Mucosa of descending colon (tissue), 3 donors: Measurements from ENCODE around the gene PFDN1. TPM values are rescaled to one million over a fixed set of nuclear protein-coding genes. Genes with fewer than 3 reads are reported as not detected.
A peak's percentile ranks its signal among the peaks of the same experiment; 100 is the strongest.
"Not testable (repeated sequence)": the region's sequence is repeated elsewhere in the genome, so short reads cannot be mapped to it uniquely, and the experiment has no call there.

Source experiments
- ATAC-seq: fragments of 200-7000 bp; cut with Tn5 transposase; one replicate; pipeline ENCODE4 v1.9.1; 2020; ENCODE audit warnings: mild to moderate bottlenecking, moderate library complexity
- DNase-seq, 3 donors: peaks; one replicate each; pipeline ENCODE4 v3.0.0-alpha.2; 2020
- H3K36me3 ChIP-seq: fragments of 200-600 bp; one replicate; pipeline ENCODE4 v1.8.0; 2021; ENCODE audit warnings: low read depth, mild to moderate bottlenecking
- H3K4me1 ChIP-seq: fragments of 200-600 bp; one replicate; pipeline ENCODE4 v1.8.0; 2021; ENCODE audit warnings: low read depth, mild to moderate bottlenecking
- H3K4me3 ChIP-seq: fragments of 200-600 bp; one replicate; pipeline ENCODE4 v1.8.0; 2021; ENCODE audit warnings: mild to moderate bottlenecking
- H3K9me3 ChIP-seq: fragments of 200-600 bp; one replicate; pipeline ENCODE4 v1.8.0; 2021; ENCODE audit warnings: mild to moderate bottlenecking
- intact Hi-C, 2 donors: fragments of 100-400 bp; cut with DNase I in 1 of 2; cut with micrococcal nuclease in 1 of 2; formaldehyde crosslinking; loops; one replicate each; pipeline versions ENCODE4 v1.11.0 to v1.11.1; 2022; cut with DNase I, micrococcal nuclease
- total RNA-seq, 3 donors: library from RNA; stranded (reverse); fragmentation: NEBNext Ultra II Directional in 2 of 3; extraction: Animal tissue kit (Norgen Biotek cat#: 25700) in 2 of 3; gene quantifications; one replicate each; pipeline versions ENCODE4 v1.2.1 to v1.2.4, GENCODE V29; 2021 to 2023
- TF ChIP-seq, protein P1 (sequence below): fragments of 200-600 bp; IDR thresholded peaks from one replicate; pipeline ENCODE4 v1.8.0; 2022; ENCODE audit warnings: antibody characterized with exemption, mild to moderate bottlenecking
- donor health status: DM: no; HTN: no; CAD: no; lungs with moderate emphysema.
- donor health status: DM: no; HTN: no; CAD: no.
- donor health status: DM: no; HTN: yes; CAD: no.

PFDN1 gene
- total RNA-seq, 3 donors from 2014 or later = 33.5 to 48.0 (median 35.9) TPM

DNA sequence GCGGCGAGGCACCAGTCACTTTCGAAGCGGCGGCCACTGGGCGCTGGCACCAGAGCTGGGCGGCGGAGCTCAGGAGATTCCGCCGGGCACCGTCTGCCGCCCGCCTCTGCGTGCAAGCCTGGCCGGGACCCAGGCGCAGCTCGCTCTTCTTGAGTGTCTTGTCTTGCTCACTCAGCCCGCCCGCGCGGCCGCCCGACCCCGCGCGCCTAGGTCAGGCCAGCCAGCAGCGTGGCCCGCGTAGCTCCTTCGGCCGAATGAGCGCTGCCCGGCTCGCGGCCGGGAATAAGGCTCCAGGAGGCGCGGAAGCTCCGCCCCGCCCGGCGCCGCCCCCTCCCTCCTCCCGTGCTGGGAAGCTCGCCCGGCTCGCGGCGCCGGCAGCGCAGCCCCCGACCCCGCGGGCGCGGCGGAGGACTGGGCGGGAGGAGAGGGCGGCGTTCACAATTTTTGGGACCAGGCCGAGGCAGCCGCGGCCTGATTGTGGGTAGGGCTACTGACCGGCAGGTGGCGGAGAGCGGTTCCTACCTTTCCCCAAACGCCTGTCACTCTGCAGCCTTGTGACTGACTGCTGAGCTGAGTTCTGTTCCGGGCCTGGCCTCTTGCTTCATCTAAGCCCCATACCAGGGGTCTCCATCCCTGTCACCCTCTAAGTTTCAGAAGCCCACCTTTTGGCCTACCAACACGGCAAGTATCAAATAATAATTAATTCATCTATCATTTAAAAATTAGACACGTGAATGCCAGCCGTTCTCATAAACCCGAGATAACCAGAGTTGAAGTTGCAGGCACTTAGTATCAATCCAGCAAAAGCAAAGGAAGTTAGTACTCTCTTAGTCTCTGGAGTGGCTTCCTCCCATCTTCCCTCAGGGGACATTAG is 43.7 kb upstream of the PFDN1 start, which contains the start of gene HBEGF:
HBEGF (minus strand) TSS at position 256 of the 874 bp plus-strand sequence. CDS start 275 bp downstream, outside the sequence.
- Histone ChIP-seq H3K4me3 (peak within 1 kb of the TSS; percentile 57), H3K9me3 (no peaks in the 10 kb centered on the region), H3K36me3 (no peaks in the 10 kb centered on the region), H3K4me1 (peaks cover 32% of the 10 kb centered on the region)
- ATAC-seq = peak; percentile 78
- TF ChIP-seq, protein P1, sequence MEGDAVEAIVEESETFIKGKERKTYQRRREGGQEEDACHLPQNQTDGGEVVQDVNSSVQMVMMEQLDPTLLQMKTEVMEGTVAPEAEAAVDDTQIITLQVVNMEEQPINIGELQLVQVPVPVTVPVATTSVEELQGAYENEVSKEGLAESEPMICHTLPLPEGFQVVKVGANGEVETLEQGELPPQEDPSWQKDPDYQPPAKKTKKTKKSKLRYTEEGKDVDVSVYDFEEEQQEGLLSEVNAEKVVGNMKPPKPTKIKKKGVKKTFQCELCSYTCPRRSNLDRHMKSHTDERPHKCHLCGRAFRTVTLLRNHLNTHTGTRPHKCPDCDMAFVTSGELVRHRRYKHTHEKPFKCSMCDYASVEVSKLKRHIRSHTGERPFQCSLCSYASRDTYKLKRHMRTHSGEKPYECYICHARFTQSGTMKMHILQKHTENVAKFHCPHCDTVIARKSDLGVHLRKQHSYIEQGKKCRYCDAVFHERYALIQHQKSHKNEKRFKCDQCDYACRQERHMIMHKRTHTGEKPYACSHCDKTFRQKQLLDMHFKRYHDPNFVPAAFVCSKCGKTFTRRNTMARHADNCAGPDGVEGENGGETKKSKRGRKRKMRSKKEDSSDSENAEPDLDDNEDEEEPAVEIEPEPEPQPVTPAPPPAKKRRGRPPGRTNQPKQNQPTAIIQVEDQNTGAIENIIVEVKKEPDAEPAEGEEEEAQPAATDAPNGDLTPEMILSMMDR = no peak
- intact Hi-C loops = loop anchor here in 1 of 2 donors (5.0 kb wide), 1 partner anchor 179 kb away; no protein-coding TSS in a partner anchor
- DNase-seq = peak; percentile 88 to 91 (median 91)

DNA sequence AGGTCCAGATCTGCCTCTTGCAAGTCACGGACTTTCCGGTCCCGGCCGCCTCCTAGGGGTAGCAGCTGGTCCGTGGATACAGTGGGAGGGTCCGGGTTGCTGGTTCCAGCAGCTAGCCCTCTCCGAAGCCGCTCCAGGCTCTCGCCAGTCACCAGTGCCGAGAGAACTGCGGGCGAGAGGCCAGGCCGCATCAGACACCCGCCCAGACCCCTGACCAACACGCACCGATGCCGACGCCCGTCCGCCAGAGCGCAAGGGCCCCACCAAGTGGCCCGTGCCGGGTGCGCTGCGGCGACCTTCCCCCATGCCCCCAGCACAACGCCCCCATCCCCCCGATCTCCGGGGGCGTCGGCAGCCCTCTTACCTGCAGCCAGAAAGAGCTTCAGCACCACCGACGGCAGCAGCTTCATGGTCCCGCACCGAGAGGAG is 43.0 kb upstream of the PFDN1 start:
- TF ChIP-seq, protein P1 = no peak
- intact Hi-C loops = loop anchor here in 1 of 2 donors (5.0 kb wide), 1 partner anchor 179 kb away; no protein-coding TSS in a partner anchor
- ATAC-seq (peak; percentile 38), DNase-seq (peak; percentile 58 to 81 (median 76))
- Histone ChIP-seq H3K4me1 (peaks cover 33% of the 10 kb centered on the region), H3K36me3 (no peaks in the 10 kb centered on the region), H3K4me3 (peak overlapping the region; percentile 57), H3K9me3 (no peaks in the 10 kb centered on the region)

DNA sequence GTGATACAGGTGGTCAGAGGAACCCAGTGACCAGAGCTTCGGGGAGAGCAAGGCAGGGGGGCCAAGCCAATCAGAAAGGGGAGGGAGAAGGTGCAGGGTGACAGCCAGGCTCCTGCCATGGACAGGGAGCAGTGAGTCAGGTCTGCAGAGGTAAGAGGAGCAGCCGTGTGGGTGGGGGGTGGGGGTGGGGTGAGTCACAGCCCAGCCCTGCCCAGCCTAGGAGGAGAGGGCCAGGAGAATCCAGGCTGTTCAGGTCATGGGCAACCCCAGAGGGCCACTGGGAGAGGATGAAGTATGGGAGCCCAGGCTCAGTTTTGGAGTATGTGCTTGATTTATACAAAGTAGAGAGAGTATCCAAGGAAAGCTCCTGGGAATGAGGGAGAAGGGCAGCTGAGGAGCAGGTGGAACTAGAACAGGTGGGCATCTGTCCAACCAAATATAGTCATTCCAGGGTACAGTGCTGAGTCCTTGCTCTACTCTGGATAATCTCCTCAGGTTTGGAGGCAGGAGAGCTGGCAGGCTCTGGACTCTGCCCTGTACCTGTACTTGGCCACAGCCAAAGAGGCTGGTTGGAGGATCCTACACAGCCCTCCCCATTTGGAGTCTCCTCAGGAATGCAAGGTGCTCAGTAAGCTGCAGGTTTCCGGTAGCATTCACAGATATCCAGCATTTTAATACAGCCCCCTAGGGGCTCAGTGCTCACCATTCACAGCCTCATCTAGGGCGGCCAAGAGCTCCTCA is 42.0 kb upstream of the PFDN1 start:
- Histone ChIP-seq H3K4me1 (peaks cover 33% of the 10 kb centered on the region), H3K9me3 (no peaks in the 10 kb centered on the region), H3K36me3 (no peaks in the 10 kb centered on the region), H3K4me3 (no peak overlapping the region)
- ATAC-seq = peak; percentile 6
- no peak for DNase-seq
- intact Hi-C loops = loop anchor here in 1 of 2 donors (5.0 kb wide), 1 partner anchor 178 kb away; no protein-coding TSS in a partner anchor
- TF ChIP-seq, protein P1 = no peak

DNA sequence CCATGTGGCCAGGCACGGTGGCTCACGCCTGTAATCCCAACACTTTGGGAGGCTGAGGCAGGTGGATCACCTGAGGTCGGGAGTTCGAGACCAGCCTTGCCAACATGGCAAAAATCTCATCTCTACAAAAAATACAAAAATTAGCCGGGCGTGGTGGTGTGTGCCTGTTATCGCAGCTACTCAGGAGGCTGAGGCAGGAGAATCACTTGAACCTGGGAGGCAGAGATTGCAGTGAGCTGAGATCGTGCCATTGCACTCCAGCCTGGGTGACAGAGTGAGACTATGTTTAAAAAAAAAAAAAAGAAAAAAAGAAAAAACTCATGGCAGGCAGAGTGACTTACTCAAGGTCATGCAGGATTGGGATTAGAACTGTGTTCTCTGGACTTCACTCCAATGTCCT is 40.9 kb upstream of the PFDN1 start:
- H3K4me1 ChIP-seq = peaks cover 28% of the 10 kb centered on the region
- DNase-seq, ATAC-seq, intact Hi-C loops, H3K9me3 ChIP-seq, H3K4me3 ChIP-seq, H3K36me3 ChIP-seq: not testable (repeated sequence)

DNA sequence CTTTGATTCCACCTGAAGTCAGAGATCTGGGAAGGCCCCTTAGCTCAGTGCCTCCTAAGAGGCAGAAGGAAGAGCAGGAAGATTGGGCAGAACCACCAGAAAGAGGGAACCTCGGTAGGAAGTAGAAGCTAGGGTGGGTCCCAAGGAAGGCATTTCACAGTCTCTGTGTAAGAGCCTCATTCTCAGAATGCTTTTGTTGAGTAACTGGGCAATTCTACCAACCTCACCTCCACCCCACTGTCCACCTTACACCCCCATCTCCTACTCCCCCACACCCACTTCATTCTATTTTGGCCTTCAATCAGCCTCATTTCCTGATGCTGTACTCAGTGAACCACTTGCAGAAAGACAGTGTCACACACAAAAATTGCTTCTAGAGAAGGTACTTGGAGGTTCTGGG is 40.0 kb upstream of the PFDN1 start:
- DNase-seq (no peak), ATAC-seq (no peak)
- Histone ChIP-seq H3K9me3 (no peaks in the 10 kb centered on the region), H3K4me1 (peaks cover 18% of the 10 kb centered on the region), H3K4me3 (no peak overlapping the region), H3K36me3 (no peaks in the 10 kb centered on the region)
- intact Hi-C loops = no loop called here
- TF ChIP-seq, protein P1 = no peak
